Neural progenitor cell (in vitro differentiated cells): ENCODE measurements around the gene ESR2. TPM values are rescaled to one million over a fixed set of nuclear protein-coding genes. Genes with fewer than 3 reads are reported as not detected.

Experiments
- DNase-seq: peaks from one replicate; pipeline ENCODE4 v3.0.0-alpha.2; 2016; ENCODE audit warnings: low spot score
- H2AFZ ChIP-seq: fragments of 200-600 bp; sonication (generic); replicated peaks from 2 replicates; pipeline ENCODE4 v1.6.1; 2016; ENCODE audit warnings: antibody characterized with exemption
- H3F3A ChIP-seq: fragments of 200-600 bp; sonication (generic); 2 replicates; pipeline ENCODE4 v1.6.1; 2016; ENCODE audit warnings: antibody characterized with exemption, low read depth
- H3K27ac ChIP-seq: fragments of 200-600 bp; sonication (generic); 2 replicates; pipeline ENCODE4 v1.5.1; 2016; ENCODE audit warnings: mild to moderate bottlenecking
- H3K27me3 ChIP-seq: fragments of 200-600 bp; sonication (generic); 2 replicates; pipeline ENCODE4 v1.6.1; 2016; ENCODE audit warnings: mild to moderate bottlenecking, moderate library complexity
- H3K36me3 ChIP-seq: fragments of 200-600 bp; sonication (generic); 2 replicates; pipeline ENCODE4 v1.5.1; 2016
- H3K4me1 ChIP-seq: fragments of 200-600 bp; sonication (generic); 2 replicates; pipeline ENCODE4 v1.6.1; 2016; ENCODE audit warnings: mixed run types
- H3K4me2 ChIP-seq: fragments of 200-600 bp; sonication (generic); 2 replicates; pipeline ENCODE4 v1.6.1; 2016
- H3K4me3 ChIP-seq: fragments of 200-600 bp; sonication (generic); 2 replicates; pipeline ENCODE4 v1.5.1; 2016
- H3K79me2 ChIP-seq: fragments of 200-600 bp; sonication (generic); 2 replicates; pipeline ENCODE4 v1.6.1; 2016; ENCODE audit warnings: low read depth
- H3K9ac ChIP-seq: fragments of 200-600 bp; sonication (generic); 2 replicates; pipeline ENCODE4 v1.6.1; 2016
- H3K9me3 ChIP-seq: fragments of 200-600 bp; sonication (generic); 2 replicates; pipeline ENCODE4 v1.5.1; 2016; ENCODE audit warnings: low read depth
- H4K20me1 ChIP-seq: fragments of 200-600 bp; sonication (generic); 2 replicates; pipeline ENCODE4 v1.6.1; 2016; ENCODE audit warnings: low read depth
- H3K27ac Mint-ChIP-seq: 3 replicates; pipeline ENCODE4 v1.8.0; 2021; ENCODE audit warnings: mixed read lengths
- H3K27me3 Mint-ChIP-seq: 2 replicates; pipeline ENCODE4 v1.8.0; 2022; ENCODE audit warnings: low read depth, mild to moderate bottlenecking, inconsistent platforms, moderate library complexity, mixed read lengths; ENCODE audit not compliant: insufficient read depth
- H3K36me3 Mint-ChIP-seq: 3 replicates; pipeline ENCODE4 v1.8.0; 2021; ENCODE audit warnings: mixed read lengths
- H3K4me1 Mint-ChIP-seq: 3 replicates; pipeline ENCODE4 v1.8.0; 2021; ENCODE audit warnings: mixed read lengths
- H3K4me3 Mint-ChIP-seq: 3 replicates; pipeline ENCODE4 v1.8.0; 2021; ENCODE audit warnings: mild to moderate bottlenecking, moderate library complexity, mixed read lengths
- H3K9me3 Mint-ChIP-seq: 3 replicates; pipeline ENCODE4 v1.8.0; 2020; ENCODE audit warnings: mixed read lengths
- CTCF ChIP-seq: fragments of 200-600 bp; sonication (generic); IDR thresholded peaks from 2 replicates; pipeline ENCODE4 v1.5.1; 2017; ENCODE audit warnings: antibody characterized with exemption, mild to moderate bottlenecking
- EZH2 ChIP-seq: fragments of 200-600 bp; sonication (generic); IDR thresholded peaks from 2 replicates; pipeline ENCODE4 v1.6.1; 2017; ENCODE audit warnings: antibody characterized with exemption, mild to moderate bottlenecking, moderate library complexity
- EZH2phosphoT487 ChIP-seq: fragments of 200-600 bp; sonication (generic); IDR thresholded peaks from 2 replicates; pipeline ENCODE4 v1.6.1; 2017; ENCODE audit warnings: antibody characterized with exemption
- total RNA-seq: library from RNA; depleted of rRNA; stranded (reverse); fragments of >200 nt; gene quantifications from 2 replicates; pipeline ENCODE4 v1.2.3, GENCODE V29; 2015; ENCODE audit warnings: low replicate concordance

ESR2 gene
- total RNA-seq, 1 donor from 2014 or later = 0.21 TPM

- H3K27ac Mint-ChIP-seq = no peak overlapping the region
- H3K27ac ChIP-seq = no peak overlapping the region
- peaks cover under 1% of the 10 kb centered on the region for H3K27me3 ChIP-seq
- no peak overlapping the region for H3K9ac ChIP-seq
- no peak overlapping the region for H3K4me3 Mint-ChIP-seq
- peaks cover 50% of the 10 kb centered on the region for H3K4me1 Mint-ChIP-seq
- H3K4me3 ChIP-seq = no peak overlapping the region
- H3K9me3 Mint-ChIP-seq = no peaks in the 10 kb centered on the region
- no peaks in the 10 kb centered on the region for H3K9me3 ChIP-seq
- H3K36me3 Mint-ChIP-seq = peaks cover 15% of the 10 kb centered on the region
- no peaks in the 10 kb centered on the region for H3K79me2 ChIP-seq
- H3K27me3 Mint-ChIP-seq = peaks cover 10% of the 10 kb centered on the region
- no peaks in the 10 kb centered on the region for H3K36me3 ChIP-seq
- H3K4me2 ChIP-seq = no peak overlapping the region
- peaks cover 83% of the 10 kb centered on the region for H4K20me1 ChIP-seq
- H2AFZ ChIP-seq = no peak overlapping the region
- TF ChIP-seq CTCF (no peak), EZH2 (no peak)
- peaks cover 31% of the 10 kb centered on the region for H3K4me1 ChIP-seq
- peaks cover 21% of the 10 kb centered on the region for H3F3A ChIP-seq
- no peak for DNase-seq
Measured at GRCh38 chr14:64193821-64194220, 100.3 kb downstream of the ESR2 start.

DNA sequence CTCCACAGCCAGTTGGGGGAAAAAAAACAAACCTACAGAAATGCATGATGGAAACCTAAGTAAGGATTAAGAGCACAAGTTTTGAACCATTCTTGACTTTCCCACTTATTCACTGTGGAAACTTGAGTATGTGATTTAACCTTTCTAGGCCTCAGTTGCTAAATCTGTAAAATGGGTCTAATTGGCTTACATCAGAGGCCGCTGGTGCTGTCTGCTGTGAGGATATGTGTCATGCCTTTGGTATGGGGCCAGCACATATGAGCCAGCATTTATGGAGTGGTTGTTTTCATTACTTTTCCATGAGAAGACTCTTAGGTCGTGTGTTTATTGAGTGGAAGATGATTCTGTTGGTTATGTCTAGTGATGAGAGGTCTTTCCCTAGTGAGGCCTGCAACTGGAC, 102.4 kb downstream of the ESR2 start:
- no peak for TF ChIP-seq CTCF
- TF ChIP-seq EZH2 = no peak
- no peak for TF ChIP-seq EZH2phosphoT487
- peaks cover 24% of the 10 kb centered on the region for H3K36me3 Mint-ChIP-seq
- no peaks in the 10 kb centered on the region for H3K9me3 ChIP-seq
- H3K27me3 ChIP-seq = peaks cover 19% of the 10 kb centered on the region
- H3K4me3 ChIP-seq = no peak overlapping the region
- no peak overlapping the region for H3K4me3 Mint-ChIP-seq
- peaks cover 27% of the 10 kb centered on the region for H3F3A ChIP-seq
- no peak for DNase-seq
- no peaks in the 10 kb centered on the region for H3K36me3 ChIP-seq
- no peak overlapping the region for H3K27ac Mint-ChIP-seq
- H2AFZ ChIP-seq = no peak overlapping the region
- no peak overlapping the region for H3K9ac ChIP-seq
- H3K4me1 ChIP-seq = peaks cover 33% of the 10 kb centered on the region
- H3K4me1 Mint-ChIP-seq = peaks cover 41% of the 10 kb centered on the region
- H3K4me2 ChIP-seq = no peak overlapping the region
- H3K27ac ChIP-seq = no peak overlapping the region
- no peaks in the 10 kb centered on the region for H3K9me3 Mint-ChIP-seq
- peaks cover 90% of the 10 kb centered on the region for H4K20me1 ChIP-seq
- H3K27me3 Mint-ChIP-seq = peaks cover 4% of the 10 kb centered on the region
- H3K79me2 ChIP-seq = no peaks in the 10 kb centered on the region

DNA sequence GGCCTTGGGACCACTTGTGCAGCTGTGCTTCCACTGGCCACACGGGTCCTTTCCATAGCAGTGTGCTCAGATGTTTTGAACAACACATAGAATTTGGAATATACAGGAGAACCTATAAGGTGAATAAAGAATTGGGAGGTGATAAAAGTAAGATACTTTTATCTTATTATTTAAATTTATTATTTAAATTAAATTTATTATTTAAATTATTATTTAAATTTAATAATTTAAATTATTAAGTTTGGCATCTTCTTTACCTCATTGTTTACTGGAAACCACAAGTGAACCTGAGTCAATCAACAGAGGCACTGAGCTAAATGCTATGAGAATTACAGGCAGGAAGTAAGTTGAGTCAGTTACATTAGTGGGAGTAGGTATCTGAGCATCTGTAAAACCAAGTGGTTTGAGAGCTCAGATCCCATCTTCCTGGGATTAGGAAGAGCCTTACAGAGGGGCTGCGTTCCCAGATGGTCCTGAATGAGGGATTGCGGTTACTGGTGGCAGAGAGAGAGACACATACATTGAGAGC, 103.1 kb downstream of the ESR2 start:
- H3K36me3 ChIP-seq = no peaks in the 10 kb centered on the region
- H4K20me1 ChIP-seq = peaks cover 90% of the 10 kb centered on the region
- no peak overlapping the region for H3K9ac ChIP-seq
- no peak overlapping the region for H3K4me2 ChIP-seq
- Mint-ChIP-seq H3K36me3 (peaks cover 24% of the 10 kb centered on the region), H3K9me3 (no peaks in the 10 kb centered on the region), H3K4me1 (peaks cover 41% of the 10 kb centered on the region), H3K27ac (no peak overlapping the region), H3K27me3 (peaks cover 2% of the 10 kb centered on the region), H3K4me3 (no peak overlapping the region)
- peaks cover 33% of the 10 kb centered on the region for H3K4me1 ChIP-seq
- peaks cover 19% of the 10 kb centered on the region for H3K27me3 ChIP-seq
- no peak for DNase-seq
- H2AFZ ChIP-seq = no peak overlapping the region
- no peak overlapping the region for H3K27ac ChIP-seq
- H3K79me2 ChIP-seq = no peaks in the 10 kb centered on the region
- no peak overlapping the region for H3K4me3 ChIP-seq
- peaks cover 32% of the 10 kb centered on the region for H3F3A ChIP-seq
- TF ChIP-seq EZH2phosphoT487 (no peak), EZH2 (no peak), CTCF (no peak)
- H3K9me3 ChIP-seq = no peaks in the 10 kb centered on the region
